ENCODE results near the gene ARHGEF16. TPM values are rescaled to one million over a fixed set of nuclear protein-coding genes. Genes with fewer than 3 reads are reported as not detected.

Gene ARHGEF16
- total and polyA plus RNA-seq, 8 donors = 14.6 to 149 (median 39.2) TPM

- intact Hi-C loops (cut with DNase I; ENCODE audit: low total_unique reads) = no loop called here
- WGBS, 5 donors = 89 to 95% (median 93%) methylated on average over 11 to 13 of the region's 13 CpGs
- H3K9me3 ChIP-seq = no peaks in the 10 kb centered on the region
- no peak overlapping the region for H3K4me3 ChIP-seq
- DNase-seq = no peak
- H3K36me3 ChIP-seq = no peaks in the 10 kb centered on the region
- no peak for TF ChIP-seq POLR2AphosphoS5 (IDR thresholded peaks at IDR 0.05)
- TF ChIP-seq, protein P1, sequence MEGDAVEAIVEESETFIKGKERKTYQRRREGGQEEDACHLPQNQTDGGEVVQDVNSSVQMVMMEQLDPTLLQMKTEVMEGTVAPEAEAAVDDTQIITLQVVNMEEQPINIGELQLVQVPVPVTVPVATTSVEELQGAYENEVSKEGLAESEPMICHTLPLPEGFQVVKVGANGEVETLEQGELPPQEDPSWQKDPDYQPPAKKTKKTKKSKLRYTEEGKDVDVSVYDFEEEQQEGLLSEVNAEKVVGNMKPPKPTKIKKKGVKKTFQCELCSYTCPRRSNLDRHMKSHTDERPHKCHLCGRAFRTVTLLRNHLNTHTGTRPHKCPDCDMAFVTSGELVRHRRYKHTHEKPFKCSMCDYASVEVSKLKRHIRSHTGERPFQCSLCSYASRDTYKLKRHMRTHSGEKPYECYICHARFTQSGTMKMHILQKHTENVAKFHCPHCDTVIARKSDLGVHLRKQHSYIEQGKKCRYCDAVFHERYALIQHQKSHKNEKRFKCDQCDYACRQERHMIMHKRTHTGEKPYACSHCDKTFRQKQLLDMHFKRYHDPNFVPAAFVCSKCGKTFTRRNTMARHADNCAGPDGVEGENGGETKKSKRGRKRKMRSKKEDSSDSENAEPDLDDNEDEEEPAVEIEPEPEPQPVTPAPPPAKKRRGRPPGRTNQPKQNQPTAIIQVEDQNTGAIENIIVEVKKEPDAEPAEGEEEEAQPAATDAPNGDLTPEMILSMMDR (IDR thresholded peaks at IDR 0.05) = no peak
- TF ChIP-seq EP300 (IDR thresholded peaks at IDR 0.05) = no peak
- TF ChIP-seq POLR2A (IDR thresholded peaks at IDR 0.05) = no peak
- H3K4me1 ChIP-seq = no peaks in the 10 kb centered on the region
- H3K27me3 ChIP-seq = no peaks in the 10 kb centered on the region
- no peak overlapping the region for H3K27ac ChIP-seq
Observed at GRCh38 chr1:3522112-3522511, 67.6 kb downstream of the ARHGEF16 start.

- WGBS, 5 donors = 82 to 93% (median 84%) methylated on average over 8 to 19 of the region's 19 CpGs
- Histone ChIP-seq H3K4me3 (no peak overlapping the region), H3K27me3 (no peaks in the 10 kb centered on the region), H3K27ac (no peak overlapping the region), H3K36me3 (no peaks in the 10 kb centered on the region), H3K4me1 (peaks cover 0 to 3% (median 0%) of the 10 kb centered on the region in 4 donors), H3K9me3 (no peaks in the 10 kb centered on the region)
- no peak for DNase-seq
- intact Hi-C loops (cut with DNase I; ENCODE audit: low total_unique reads) = no loop called here
- TF ChIP-seq POLR2AphosphoS5 (IDR thresholded peaks at IDR 0.05) (no peak), EP300 (IDR thresholded peaks at IDR 0.05) (no peak), POLR2A (IDR thresholded peaks at IDR 0.05) (no peak)
- TF ChIP-seq, protein P1 (IDR thresholded peaks at IDR 0.05) = no peak
Observed at GRCh38 chr1:3522564-3523265, 68.2 kb downstream of the ARHGEF16 start.

DNA sequence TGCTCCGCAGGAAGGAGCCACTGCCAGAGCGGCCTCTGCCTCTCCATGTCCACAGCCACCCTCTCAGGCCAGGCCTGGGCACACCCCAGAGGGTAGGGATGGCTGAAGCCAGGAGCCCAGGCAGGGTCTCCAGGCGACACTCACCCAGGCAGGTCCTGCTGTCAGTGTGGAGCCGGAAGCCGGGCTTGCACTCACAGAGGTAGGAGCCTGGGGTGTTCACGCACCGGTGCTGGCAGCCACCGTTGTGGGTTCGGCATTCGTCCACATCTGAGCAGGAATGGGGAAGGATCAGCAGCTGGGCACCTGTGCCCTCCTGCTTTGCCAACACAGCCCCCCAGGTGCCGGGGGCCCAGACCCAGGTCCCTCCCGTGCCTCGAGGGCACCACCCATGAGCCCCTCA, 69.5 kb downstream of the ARHGEF16 start:
- DNase-seq = no peak
- no peaks in the 10 kb centered on the region for H3K27me3 ChIP-seq
- WGBS, 5 donors = 94 to 97% (median 95%) methylated on average over 9 to 13 of the region's 13 CpGs
- TF ChIP-seq POLR2AphosphoS5 (IDR thresholded peaks at IDR 0.05) = no peak
- no peak for TF ChIP-seq POLR2A (IDR thresholded peaks at IDR 0.05)
- TF ChIP-seq, protein P1 (IDR thresholded peaks at IDR 0.05) = no peak
- TF ChIP-seq EP300 (IDR thresholded peaks at IDR 0.05) = no peak
- no peaks in the 10 kb centered on the region for H3K36me3 ChIP-seq
- peaks cover 2 to 12% (median 3%) of the 10 kb centered on the region in 4 donors for H3K4me1 ChIP-seq
- intact Hi-C loops (cut with DNase I; ENCODE audit: low total_unique reads) = no loop called here
- H3K4me3 ChIP-seq = no peak overlapping the region
- no peaks in the 10 kb centered on the region for H3K9me3 ChIP-seq
- H3K27ac ChIP-seq = no peak overlapping the region

- DNase-seq = no peak
- no peak overlapping the region for H3K4me3 ChIP-seq
- no peaks in the 10 kb centered on the region for H3K27me3 ChIP-seq
- TF ChIP-seq, protein P1 (IDR thresholded peaks at IDR 0.05) = no peak
- TF ChIP-seq POLR2A (IDR thresholded peaks at IDR 0.05) (no peak), POLR2AphosphoS5 (IDR thresholded peaks at IDR 0.05) (no peak), EP300 (IDR thresholded peaks at IDR 0.05) (no peak)
- no peak overlapping the region for H3K27ac ChIP-seq
- no peaks in the 10 kb centered on the region for H3K36me3 ChIP-seq
- WGBS, 5 donors = 85 to 93% (median 89%) methylated on average over 20 of the region's 20 CpGs
- intact Hi-C loops (cut with DNase I; ENCODE audit: low total_unique reads) = no loop called here
- peaks cover 9 to 19% (median 10%) of the 10 kb centered on the region in 4 donors for H3K4me1 ChIP-seq
- no peaks in the 10 kb centered on the region for H3K9me3 ChIP-seq
Observed at GRCh38 chr1:3524556-3525203, 70.2 kb downstream of the ARHGEF16 start.
